Neural progenitor cell (in vitro differentiated cells): ENCODE measurements around the gene RBM47. TPM values are rescaled to one million over a fixed set of nuclear protein-coding genes. Genes with fewer than 3 reads are reported as not detected.

Source experiments
- DNase-seq: peaks from one replicate; pipeline ENCODE4 v3.0.0-alpha.2; 2016; ENCODE audit warnings: low spot score
- H2AFZ ChIP-seq: fragments of 200-600 bp; sonication (generic); replicated peaks from 2 replicates; pipeline ENCODE4 v1.6.1; 2016; ENCODE audit warnings: antibody characterized with exemption
- H3F3A ChIP-seq: fragments of 200-600 bp; sonication (generic); 2 replicates; pipeline ENCODE4 v1.6.1; 2016; ENCODE audit warnings: antibody characterized with exemption, low read depth
- H3K27ac ChIP-seq: fragments of 200-600 bp; sonication (generic); 2 replicates; pipeline ENCODE4 v1.5.1; 2016; ENCODE audit warnings: mild to moderate bottlenecking
- H3K27me3 ChIP-seq: fragments of 200-600 bp; sonication (generic); 2 replicates; pipeline ENCODE4 v1.6.1; 2016; ENCODE audit warnings: mild to moderate bottlenecking, moderate library complexity
- H3K36me3 ChIP-seq: fragments of 200-600 bp; sonication (generic); 2 replicates; pipeline ENCODE4 v1.5.1; 2016
- H3K4me1 ChIP-seq: fragments of 200-600 bp; sonication (generic); 2 replicates; pipeline ENCODE4 v1.6.1; 2016; ENCODE audit warnings: mixed run types
- H3K4me2 ChIP-seq: fragments of 200-600 bp; sonication (generic); 2 replicates; pipeline ENCODE4 v1.6.1; 2016
- H3K4me3 ChIP-seq: fragments of 200-600 bp; sonication (generic); 2 replicates; pipeline ENCODE4 v1.5.1; 2016
- H3K79me2 ChIP-seq: fragments of 200-600 bp; sonication (generic); 2 replicates; pipeline ENCODE4 v1.6.1; 2016; ENCODE audit warnings: low read depth
- H3K9ac ChIP-seq: fragments of 200-600 bp; sonication (generic); 2 replicates; pipeline ENCODE4 v1.6.1; 2016
- H3K9me3 ChIP-seq: fragments of 200-600 bp; sonication (generic); 2 replicates; pipeline ENCODE4 v1.5.1; 2016; ENCODE audit warnings: low read depth
- H4K20me1 ChIP-seq: fragments of 200-600 bp; sonication (generic); 2 replicates; pipeline ENCODE4 v1.6.1; 2016; ENCODE audit warnings: low read depth
- H3K27ac Mint-ChIP-seq: 3 replicates; pipeline ENCODE4 v1.8.0; 2021; ENCODE audit warnings: mixed read lengths
- H3K27me3 Mint-ChIP-seq: 2 replicates; pipeline ENCODE4 v1.8.0; 2022; ENCODE audit warnings: low read depth, mild to moderate bottlenecking, inconsistent platforms, moderate library complexity, mixed read lengths; ENCODE audit not compliant: insufficient read depth
- H3K36me3 Mint-ChIP-seq: 3 replicates; pipeline ENCODE4 v1.8.0; 2021; ENCODE audit warnings: mixed read lengths
- H3K4me1 Mint-ChIP-seq: 3 replicates; pipeline ENCODE4 v1.8.0; 2021; ENCODE audit warnings: mixed read lengths
- H3K4me3 Mint-ChIP-seq: 3 replicates; pipeline ENCODE4 v1.8.0; 2021; ENCODE audit warnings: mild to moderate bottlenecking, moderate library complexity, mixed read lengths
- H3K9me3 Mint-ChIP-seq: 3 replicates; pipeline ENCODE4 v1.8.0; 2020; ENCODE audit warnings: mixed read lengths
- CTCF ChIP-seq: fragments of 200-600 bp; sonication (generic); IDR thresholded peaks from 2 replicates; pipeline ENCODE4 v1.5.1; 2017; ENCODE audit warnings: antibody characterized with exemption, mild to moderate bottlenecking
- EZH2 ChIP-seq: fragments of 200-600 bp; sonication (generic); IDR thresholded peaks from 2 replicates; pipeline ENCODE4 v1.6.1; 2017; ENCODE audit warnings: antibody characterized with exemption, mild to moderate bottlenecking, moderate library complexity
- EZH2phosphoT487 ChIP-seq: fragments of 200-600 bp; sonication (generic); IDR thresholded peaks from 2 replicates; pipeline ENCODE4 v1.6.1; 2017; ENCODE audit warnings: antibody characterized with exemption
- total RNA-seq: library from RNA; depleted of rRNA; stranded (reverse); fragments of >200 nt; gene quantifications from 2 replicates; pipeline ENCODE4 v1.2.3, GENCODE V29; 2015; ENCODE audit warnings: low replicate concordance

The RBM47 gene
- total RNA-seq, 1 donor from 2014 or later = 2.9 TPM

DNA sequence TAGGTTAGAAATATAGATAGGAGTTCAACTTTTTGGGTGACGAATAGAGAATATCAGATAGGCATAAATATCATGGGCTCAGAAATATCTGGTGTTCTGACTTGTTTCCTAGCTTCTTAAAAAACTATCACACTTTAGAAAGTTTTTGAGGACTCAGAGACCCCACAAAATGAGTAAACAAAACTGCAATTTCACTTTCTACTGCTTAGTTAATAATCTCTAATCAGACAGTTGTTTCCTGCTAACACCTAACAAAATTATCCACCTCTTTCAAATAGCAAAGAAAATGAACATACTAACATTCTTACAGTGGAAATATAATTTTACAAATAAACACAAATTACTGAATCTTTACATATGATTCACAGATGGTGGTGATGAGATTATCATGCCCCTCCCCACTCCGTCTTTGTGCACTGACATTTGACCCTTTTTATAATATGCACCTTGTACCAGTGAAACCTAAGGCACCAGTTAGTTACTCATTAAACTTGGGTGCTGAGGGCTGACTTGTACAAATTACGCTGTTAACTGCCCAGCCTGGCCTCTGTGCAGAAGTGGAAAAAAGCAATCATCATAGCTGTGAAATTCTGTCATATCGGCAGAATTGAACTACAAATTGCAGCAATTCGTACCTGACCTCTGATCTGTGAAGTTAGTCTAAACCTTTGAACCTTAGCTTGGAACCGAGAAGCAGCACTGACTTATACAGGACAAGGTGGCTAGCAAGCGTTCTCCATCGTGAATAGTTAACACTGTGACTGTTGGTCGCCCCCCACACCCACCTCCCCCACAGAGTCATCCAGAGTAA lies 155.9 kb downstream of the RBM47 start:
- Histone ChIP-seq H3F3A (no peaks in the 10 kb centered on the region), H2AFZ (no peak overlapping the region), H3K9ac (no peak overlapping the region), H3K79me2 (no peaks in the 10 kb centered on the region), H3K4me1 (peaks cover 9% of the 10 kb centered on the region), H3K4me2 (no peak overlapping the region), H3K36me3 (no peaks in the 10 kb centered on the region), H3K4me3 (no peak overlapping the region), H3K27ac (no peak overlapping the region), H3K9me3 (no peaks in the 10 kb centered on the region), H4K20me1 (no peaks in the 10 kb centered on the region), H3K27me3 (no peaks in the 10 kb centered on the region)
- H3K4me1 Mint-ChIP-seq = peaks cover 4% of the 10 kb centered on the region
- no peak for DNase-seq
- no peak overlapping the region for H3K4me3 Mint-ChIP-seq
- no peak overlapping the region for H3K27ac Mint-ChIP-seq
- no peaks in the 10 kb centered on the region for H3K9me3 Mint-ChIP-seq
- TF ChIP-seq CTCF (no peak), EZH2phosphoT487 (no peak)
- no peaks in the 10 kb centered on the region for H3K36me3 Mint-ChIP-seq
- no peaks in the 10 kb centered on the region for H3K27me3 Mint-ChIP-seq

DNA sequence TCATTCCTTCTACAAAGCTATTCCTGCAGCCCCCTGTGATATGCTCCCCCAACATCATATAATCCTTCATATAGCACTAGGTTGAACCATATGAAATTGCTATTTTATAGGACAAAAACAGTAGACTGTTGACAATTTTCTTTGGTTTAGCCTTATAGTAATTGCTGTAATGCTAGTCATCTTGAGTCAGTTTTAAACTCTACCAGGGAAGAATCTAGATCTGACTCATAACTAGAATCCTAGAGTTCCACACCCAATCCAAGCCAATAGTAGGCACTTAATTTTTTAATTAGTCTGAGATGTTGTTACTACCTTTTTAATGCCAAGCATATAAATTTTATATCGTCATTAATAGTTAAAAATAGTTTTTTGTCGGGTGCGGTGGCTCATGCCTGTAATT lies 157.7 kb downstream of the RBM47 start:
- Histone ChIP-seq H3K27ac (no peak overlapping the region), H3K79me2 (no peaks in the 10 kb centered on the region), H3K27me3 (no peaks in the 10 kb centered on the region), H3F3A (no peaks in the 10 kb centered on the region), H4K20me1 (no peaks in the 10 kb centered on the region), H3K9ac (no peak overlapping the region), H3K36me3 (no peaks in the 10 kb centered on the region), H3K4me3 (no peak overlapping the region), H2AFZ (no peak overlapping the region), H3K9me3 (no peaks in the 10 kb centered on the region), H3K4me2 (no peak overlapping the region), H3K4me1 (peaks cover 9% of the 10 kb centered on the region)
- Mint-ChIP-seq H3K27ac (no peak overlapping the region), H3K27me3 (no peaks in the 10 kb centered on the region), H3K36me3 (no peaks in the 10 kb centered on the region), H3K4me3 (no peak overlapping the region), H3K4me1 (peaks cover 4% of the 10 kb centered on the region), H3K9me3 (no peaks in the 10 kb centered on the region)
- DNase-seq = no peak
- TF ChIP-seq EZH2phosphoT487 = no peak
- TF ChIP-seq EZH2 = no peak
- no peak for TF ChIP-seq CTCF

- Histone ChIP-seq H3K36me3 (no peaks in the 10 kb centered on the region), H3K27me3 (no peaks in the 10 kb centered on the region), H3K79me2 (no peaks in the 10 kb centered on the region), H4K20me1 (no peaks in the 10 kb centered on the region), H3F3A (no peaks in the 10 kb centered on the region), H2AFZ (no peak overlapping the region), H3K4me2 (no peak overlapping the region), H3K9ac (no peak overlapping the region), H3K27ac (no peak overlapping the region), H3K9me3 (no peaks in the 10 kb centered on the region), H3K4me3 (no peak overlapping the region), H3K4me1 (no peaks in the 10 kb centered on the region)
- Mint-ChIP-seq H3K27me3 (no peaks in the 10 kb centered on the region), H3K9me3 (no peaks in the 10 kb centered on the region), H3K4me1 (peaks cover 4% of the 10 kb centered on the region), H3K36me3 (no peaks in the 10 kb centered on the region), H3K4me3 (no peak overlapping the region), H3K27ac (no peak overlapping the region)
- no peak for DNase-seq
- TF ChIP-seq EZH2 = no peak
- no peak for TF ChIP-seq CTCF
- TF ChIP-seq EZH2phosphoT487 = no peak
Observed at GRCh38 chr4:40466789-40467188, 162.9 kb downstream of the RBM47 start.
